AML-193 (cell line): Measurements from ENCODE around the gene LRRC46.

Source experiments
- DNase-seq, 2 experiments: peaks; one replicate each; lab custom pipeline; 2025; lab: John Stamatoyannopoulos, UW

LRRC46 gene

GRCh38 chr17:47831003-47831933 lies at the start of gene LRRC46, which contains the start of gene MRPL10:
Gene LRRC46, plus strand, starts transcription at chr17:47831670. Its CDS starts 320 bp downstream, at chr17:47831990.
Gene MRPL10, minus strand, starts transcription at chr17:47831541. Its CDS starts 30 bp downstream, at chr17:47831511.
- peak; percentile 94 to 96 for DNase-seq

DNA sequence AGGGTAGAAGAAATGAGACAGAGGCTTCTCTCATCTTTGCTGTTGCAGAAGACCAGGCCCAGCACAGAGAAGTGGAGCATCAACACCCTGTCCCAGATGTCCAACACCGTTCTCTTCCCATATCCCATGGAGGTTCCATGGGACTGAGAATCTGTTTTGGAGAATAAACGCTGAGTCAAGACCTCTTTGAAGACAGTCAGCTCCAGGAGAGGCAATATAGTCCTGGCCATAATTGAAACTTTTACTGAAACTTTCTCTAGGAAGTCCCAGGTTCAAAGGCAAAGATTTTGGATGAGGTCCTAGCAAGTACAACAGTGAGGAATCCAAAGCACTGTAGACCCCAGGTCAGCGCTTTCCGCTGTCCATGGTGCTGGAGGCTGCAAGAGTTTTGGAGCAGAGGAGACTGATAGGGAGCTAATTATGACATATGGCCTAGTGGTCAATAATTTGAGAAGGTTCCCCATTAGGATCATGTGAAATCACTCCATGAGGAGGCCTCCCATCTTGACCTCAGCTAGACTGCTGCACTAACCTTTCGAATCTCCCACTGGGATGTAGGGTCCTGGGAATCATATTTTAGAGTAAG lies 45.8 kb upstream of the LRRC46 start:
- DNase-seq: peak; percentile 12 to 21

GRCh38 chr17:47789611-47790561 lies 41.6 kb upstream of the LRRC46 start:
- no peak for DNase-seq

GRCh38 chr17:47791025-47791424 lies 40.4 kb upstream of the LRRC46 start:
- no peak for DNase-seq

DNA sequence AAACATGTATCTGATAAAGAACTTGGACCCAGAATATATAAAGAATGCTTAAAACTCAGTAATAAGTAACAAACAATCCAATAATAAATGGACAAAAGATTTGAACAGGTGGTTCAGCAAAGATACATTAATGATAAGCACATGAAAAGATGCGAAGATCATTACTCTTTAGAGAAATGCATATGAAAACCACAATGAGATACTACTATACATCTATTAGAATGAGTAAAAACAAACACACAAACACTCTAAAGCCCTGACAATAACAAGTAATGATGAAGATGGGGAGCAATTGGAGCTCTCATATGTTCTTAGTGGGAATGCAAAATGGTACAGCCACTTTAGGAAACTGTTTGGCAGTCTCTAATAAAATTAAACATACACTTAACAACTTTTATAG lies 39.0 kb upstream of the LRRC46 start:
- DNase-seq: no peak

- no peak for DNase-seq
These were observed 38.5 kb upstream of the LRRC46 start for GRCh38 chr17:47792979-47793378.

GRCh38 chr17:47797797-47798196 lies 33.7 kb upstream of the LRRC46 start:
- peak in 1 of 2 experiments; percentile 18 for DNase-seq

- DNase-seq: no peak
These were observed 30.8 kb upstream of the LRRC46 start for GRCh38 chr17:47800686-47801085.

DNA sequence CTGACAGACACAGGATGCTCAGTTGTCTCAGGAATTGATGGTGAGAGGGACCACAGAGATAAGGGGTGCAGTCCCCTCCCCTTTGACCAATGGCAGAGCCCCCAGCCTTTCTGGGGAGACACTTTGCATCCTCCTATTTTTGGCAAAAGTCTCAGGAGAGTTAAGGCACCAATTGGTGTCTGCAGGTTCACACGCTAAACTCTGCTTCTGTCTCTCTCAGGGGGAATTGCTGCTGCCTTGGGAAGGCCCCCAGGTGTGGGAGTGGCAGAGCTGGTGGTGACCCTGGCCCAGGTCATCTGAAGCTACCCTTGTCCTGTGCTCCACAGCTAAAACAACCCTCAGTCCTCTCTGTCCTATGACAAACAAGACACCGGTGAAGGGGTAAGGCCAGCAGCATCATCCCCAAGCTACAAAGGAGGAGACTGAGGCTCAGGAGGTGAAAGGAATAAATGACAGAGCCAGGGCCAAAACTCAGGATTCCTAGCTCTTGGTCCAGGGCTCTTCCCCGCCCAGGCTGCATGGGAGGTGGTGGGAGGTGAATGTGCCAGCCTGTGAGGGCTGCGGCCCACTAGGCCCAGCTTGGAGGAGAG lies 30.2 kb upstream of the LRRC46 start:
- no peak for DNase-seq

DNA sequence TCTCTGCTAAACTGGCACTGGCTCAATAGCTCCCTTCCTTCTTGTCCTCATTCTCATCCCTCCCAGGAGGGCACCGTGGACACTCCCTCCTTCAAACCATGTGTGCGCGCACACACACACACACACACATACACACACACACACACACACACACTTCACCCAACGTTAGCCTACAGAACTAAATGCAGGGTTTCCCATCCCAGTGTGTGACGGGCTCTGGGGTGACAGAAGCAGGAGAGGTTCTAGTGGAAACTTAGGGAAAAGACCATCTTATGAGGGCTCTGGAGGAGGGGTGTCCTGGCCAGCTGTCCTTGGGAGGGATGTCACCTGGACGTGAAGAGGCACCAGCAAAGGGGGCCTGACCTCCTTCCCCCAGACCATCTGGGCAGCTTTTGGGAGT lies 29.6 kb upstream of the LRRC46 start:
- DNase-seq: no peak

DNA sequence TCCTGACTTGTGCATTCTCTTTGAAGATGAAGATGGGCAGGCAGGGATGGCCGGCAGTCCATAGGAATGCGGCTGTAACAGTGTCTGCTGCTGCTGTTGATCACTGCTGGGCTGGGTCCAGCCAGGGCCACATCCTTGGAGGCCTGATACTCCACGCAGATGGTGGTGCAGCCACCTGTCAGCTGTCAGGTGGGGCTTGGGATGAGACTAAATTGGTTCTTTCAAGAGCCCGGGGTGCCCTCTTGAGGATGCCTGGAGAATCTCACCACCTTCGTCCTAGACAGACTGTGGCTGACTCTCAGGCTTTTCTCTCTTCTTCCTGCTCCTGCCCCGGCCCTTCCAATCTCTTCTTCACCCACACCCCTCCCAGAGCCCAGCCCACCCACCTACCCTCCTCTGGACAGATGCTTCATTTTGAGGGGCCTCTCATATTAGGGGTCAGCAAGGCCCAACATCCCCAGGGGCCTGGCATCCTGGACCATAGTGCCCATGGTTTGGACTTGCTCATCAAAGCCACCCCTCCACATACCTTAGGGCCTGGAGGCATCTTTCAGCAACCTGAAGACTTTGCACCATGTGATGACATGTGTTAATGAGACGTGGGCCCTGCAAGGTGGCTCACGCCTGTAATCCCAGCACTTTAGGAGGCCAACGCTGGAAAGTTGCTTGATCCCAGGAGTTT lies 29.0 kb upstream of the LRRC46 start:
- DNase-seq: peak; percentile 65 to 71

DNA sequence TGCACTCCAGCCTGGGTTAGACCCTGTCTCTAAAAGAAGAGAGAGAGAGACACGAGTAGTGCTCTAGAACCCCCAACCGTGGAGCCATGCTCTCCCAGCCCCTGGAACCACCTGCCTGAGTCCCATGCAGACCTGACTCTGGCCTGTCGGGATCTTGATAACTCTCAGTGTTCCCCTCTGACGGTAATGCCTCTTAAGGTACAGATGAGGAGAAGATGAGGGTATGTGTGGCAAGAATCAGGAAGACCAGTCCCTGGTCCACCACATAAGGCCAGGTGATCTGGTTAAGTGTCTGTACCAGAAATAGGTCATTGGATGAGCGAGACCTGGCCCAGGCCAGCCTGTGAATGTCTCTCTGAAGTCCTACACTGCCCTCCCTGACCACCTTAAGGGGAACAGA lies 28.3 kb upstream of the LRRC46 start:
- DNase-seq: no peak

- no peak for DNase-seq
These were observed 27.7 kb upstream of the LRRC46 start for GRCh38 chr17:47803751-47804150.

DNA sequence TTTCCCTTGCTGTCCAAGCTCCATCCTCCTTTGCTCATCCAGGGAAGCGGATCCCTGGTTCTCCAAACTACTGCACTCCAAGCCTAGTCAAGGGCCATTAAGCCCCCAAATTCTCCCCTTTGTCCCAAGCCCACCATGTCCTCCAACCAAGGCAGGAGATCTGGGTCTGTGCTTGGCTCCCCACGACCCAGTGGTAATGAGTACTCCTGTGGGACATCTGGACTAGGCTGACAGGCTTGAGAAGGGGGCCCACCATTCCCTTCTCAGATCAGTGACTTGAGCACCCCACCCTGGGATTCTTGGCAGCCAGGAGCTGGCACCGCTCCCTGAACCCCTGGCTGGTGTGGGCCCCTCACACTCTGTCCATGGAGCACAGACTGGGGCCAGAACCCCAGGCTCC lies 27.0 kb upstream of the LRRC46 start:
- DNase-seq: no peak

GRCh38 chr17:47806026-47806912 lies 25.2 kb upstream of the LRRC46 start:
- DNase-seq: no peak

- no peak for DNase-seq
These were observed 24.6 kb upstream of the LRRC46 start for GRCh38 chr17:47806913-47807255.

- no peak for DNase-seq
These were observed 24.0 kb upstream of the LRRC46 start for GRCh38 chr17:47807421-47807820.

GRCh38 chr17:47808036-47808829 lies 23.2 kb upstream of the LRRC46 start:
- no peak for DNase-seq

DNA sequence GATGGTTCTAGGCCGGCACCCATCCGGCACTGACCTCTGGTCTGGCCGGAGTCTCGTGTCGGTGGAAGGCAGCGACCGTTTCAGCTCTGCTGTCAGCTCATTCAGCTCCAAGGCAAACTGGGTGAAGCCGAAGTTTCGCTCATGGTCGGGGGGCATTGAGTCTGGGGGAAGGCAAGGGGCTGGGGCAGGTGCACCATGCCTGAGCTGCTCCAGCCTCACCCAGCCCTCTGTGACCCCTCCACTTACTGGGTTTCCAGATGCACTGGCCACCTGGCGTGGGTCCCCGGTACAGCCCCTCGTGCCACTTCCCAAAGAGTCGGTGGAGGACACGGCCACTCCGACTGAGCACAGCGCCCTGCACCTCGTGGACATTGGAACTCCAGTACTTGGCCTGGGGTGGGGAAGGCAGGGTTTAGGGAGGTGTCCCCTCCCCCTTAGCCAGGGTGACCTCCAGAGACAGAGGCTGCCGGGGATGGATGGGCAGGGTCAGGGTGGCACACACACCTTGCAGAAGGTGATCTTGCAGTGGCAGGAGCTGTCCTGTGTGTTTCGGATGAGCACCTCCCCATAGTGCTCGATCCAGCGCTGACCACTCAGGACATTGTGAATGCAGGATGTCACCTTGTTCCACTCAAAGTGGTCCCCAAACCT lies 22.5 kb upstream of the LRRC46 start:
- no peak for DNase-seq
